Skeletal muscle satellite cell (primary cell): ENCODE results near the gene DENND6A.
"Not testable (repeated sequence)": the region's sequence is repeated elsewhere in the genome, so short reads cannot be mapped to it uniquely, and the experiment has no call there.

ENCODE experiments used
- H3K27me3 ChIP-seq: 2 replicates; pipeline ENCODE4 v1.7.0; 2013; ENCODE audit warnings: low read length; ENCODE audit not compliant: control insufficient read depth, insufficient read depth
- H3K36me3 ChIP-seq: 2 replicates; pipeline ENCODE4 v1.7.0; 2013; ENCODE audit warnings: mild to moderate bottlenecking, control low read depth, low read length; ENCODE audit not compliant: insufficient read depth
- H3K4me1 ChIP-seq: 2 replicates; pipeline ENCODE4 v1.7.0; 2013; ENCODE audit warnings: low read length; ENCODE audit not compliant: control insufficient read depth, insufficient read depth
- H3K4me2 ChIP-seq: 2 replicates; pipeline ENCODE4 v1.7.0; 2013; ENCODE audit warnings: mild to moderate bottlenecking, low read length
- H3K4me3 ChIP-seq: 2 replicates; pipeline ENCODE4 v1.7.0; 2013; ENCODE audit warnings: low read length
- H3K9ac ChIP-seq: 2 replicates; pipeline ENCODE4 v1.7.0; 2013; ENCODE audit warnings: mild to moderate bottlenecking, low read depth, low read length, moderate library complexity
- H3K9me3 ChIP-seq: replicated peaks from 2 replicates; pipeline ENCODE4 v1.7.0; 2013; ENCODE audit warnings: mild to moderate bottlenecking, control low read depth, low read length

Gene DENND6A

DNA sequence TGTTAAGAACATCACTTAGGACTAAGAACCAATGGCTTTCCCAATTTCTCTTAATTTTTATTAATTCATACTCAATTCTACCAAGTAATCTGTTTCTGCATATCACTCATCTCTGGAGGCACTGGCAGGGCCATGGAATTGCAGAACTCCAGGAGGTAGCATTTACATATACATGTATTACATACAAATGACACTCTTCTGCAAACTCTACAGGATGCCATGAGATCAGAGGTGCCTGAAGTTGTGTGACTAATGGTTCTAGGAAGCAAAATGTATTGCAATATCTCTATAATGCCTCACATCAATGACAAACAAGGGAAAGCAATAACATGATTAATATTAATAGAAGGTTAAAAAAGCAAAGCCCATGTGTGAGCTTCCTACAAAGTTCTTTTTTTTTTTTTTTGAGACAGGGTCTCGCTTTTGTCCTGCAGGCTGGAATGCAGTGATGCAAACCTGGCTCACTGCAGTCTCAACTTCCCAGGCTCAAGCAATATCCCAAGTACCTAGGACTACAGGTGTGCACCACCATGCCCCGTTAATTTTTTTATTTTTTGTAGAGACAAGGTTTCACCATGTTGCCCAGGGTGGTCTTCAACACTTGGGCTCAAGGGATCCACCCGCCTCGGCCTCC, 33.0 kb downstream of the DENND6A start:
- Histone ChIP-seq H3K36me3 (peaks cover 46% of the 10 kb centered on the region), H3K4me3 (no peak overlapping the region), H3K27me3 (no peaks in the 10 kb centered on the region)

DNA sequence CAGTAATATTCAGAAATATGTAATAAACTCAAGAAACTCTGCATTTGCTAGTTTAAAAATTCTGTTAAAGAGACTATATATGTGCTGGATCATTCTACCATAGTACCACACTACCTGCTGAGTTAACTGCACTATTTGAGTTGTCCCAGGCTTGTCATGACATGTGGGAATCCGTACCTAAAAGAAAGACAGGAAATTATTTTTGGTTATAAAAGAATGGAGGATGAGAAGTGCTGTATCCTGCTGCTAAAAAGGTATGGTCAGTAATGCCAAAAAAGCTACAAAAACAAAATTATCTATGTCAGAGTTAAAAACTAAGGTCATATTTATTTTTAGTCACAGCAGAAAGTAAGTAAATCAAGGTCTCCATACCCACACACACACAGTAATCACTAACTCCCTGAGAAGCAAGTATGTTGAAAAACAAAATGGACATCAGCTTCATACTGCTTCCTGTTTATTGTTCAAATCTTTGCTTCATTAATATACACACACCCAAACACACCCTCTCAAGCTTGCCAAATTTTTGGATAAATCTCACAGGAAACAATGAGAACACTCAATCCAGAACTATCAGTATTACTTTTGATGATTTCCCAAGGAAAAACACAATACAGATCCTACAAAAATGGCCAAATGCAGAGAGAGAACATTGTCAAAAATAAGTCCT, 33.7 kb downstream of the DENND6A start:
- H3K27me3 ChIP-seq = no peaks in the 10 kb centered on the region
- H3K36me3 ChIP-seq = peaks cover 48% of the 10 kb centered on the region
- H3K4me2 ChIP-seq = no peak overlapping the region
- no peak overlapping the region for H3K9ac ChIP-seq
- H3K4me1 ChIP-seq = peaks cover 4% of the 10 kb centered on the region
- H3K9me3 ChIP-seq = no peaks in the 10 kb centered on the region
- H3K4me3 ChIP-seq = no peak overlapping the region

More for the DNA sequence above, 33.0 kb downstream of the DENND6A start:
- Histone ChIP-seq H3K9me3 (no peaks in the 10 kb centered on the region), H3K9ac (no peak overlapping the region), H3K4me1 (peaks cover 4% of the 10 kb centered on the region), H3K4me2 (no peak overlapping the region)

DNA sequence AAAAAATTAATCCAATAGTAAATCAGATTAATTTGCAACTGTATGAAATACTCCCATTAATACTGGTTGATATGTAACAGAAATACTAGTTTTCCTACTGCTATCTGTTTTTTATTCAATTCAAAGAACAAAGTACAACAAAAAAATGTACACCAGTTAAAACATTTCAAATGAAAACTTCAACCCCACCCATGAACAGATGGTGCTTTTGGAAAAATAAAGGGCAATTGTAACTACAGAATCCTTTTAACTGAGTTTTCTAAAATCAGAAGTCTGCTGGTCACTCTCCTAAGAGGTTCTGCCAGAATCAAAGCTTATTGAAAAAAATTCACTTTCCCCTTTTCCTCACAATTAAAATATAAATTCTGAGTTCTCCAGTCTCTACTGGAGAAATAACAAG, 34.3 kb downstream of the DENND6A start:
- Histone ChIP-seq H3K9me3 (no peaks in the 10 kb centered on the region), H3K27me3 (no peaks in the 10 kb centered on the region), H3K4me3 (no peak overlapping the region), H3K4me2 (no peak overlapping the region), H3K4me1 (peaks cover 4% of the 10 kb centered on the region), H3K36me3 (peaks cover 43% of the 10 kb centered on the region), H3K9ac (no peak overlapping the region)

DNA sequence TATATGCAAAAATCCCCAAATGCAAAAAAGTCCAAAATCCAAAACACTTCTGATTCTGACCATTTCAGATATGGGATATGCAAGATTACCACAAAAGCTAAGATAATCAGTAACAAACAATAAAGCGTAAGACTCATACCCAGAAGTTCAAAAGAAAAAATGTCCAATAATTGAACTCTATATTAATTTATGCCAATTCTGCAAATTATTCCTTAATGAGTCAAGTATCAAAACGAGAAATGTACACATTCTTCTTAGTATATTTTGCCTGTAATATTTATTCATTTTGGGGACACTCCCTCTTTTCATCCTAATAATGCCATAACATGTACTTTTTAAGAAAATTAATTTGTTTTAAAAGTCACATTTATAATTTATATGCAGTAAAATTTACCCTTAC, 37.1 kb downstream of the DENND6A start:
- Histone ChIP-seq H3K27me3 (no peaks in the 10 kb centered on the region), H3K4me2 (no peak overlapping the region), H3K9me3 (no peaks in the 10 kb centered on the region), H3K9ac (no peak overlapping the region), H3K36me3 (peaks cover 52% of the 10 kb centered on the region), H3K4me3 (no peak overlapping the region), H3K4me1 (no peaks in the 10 kb centered on the region)

DNA sequence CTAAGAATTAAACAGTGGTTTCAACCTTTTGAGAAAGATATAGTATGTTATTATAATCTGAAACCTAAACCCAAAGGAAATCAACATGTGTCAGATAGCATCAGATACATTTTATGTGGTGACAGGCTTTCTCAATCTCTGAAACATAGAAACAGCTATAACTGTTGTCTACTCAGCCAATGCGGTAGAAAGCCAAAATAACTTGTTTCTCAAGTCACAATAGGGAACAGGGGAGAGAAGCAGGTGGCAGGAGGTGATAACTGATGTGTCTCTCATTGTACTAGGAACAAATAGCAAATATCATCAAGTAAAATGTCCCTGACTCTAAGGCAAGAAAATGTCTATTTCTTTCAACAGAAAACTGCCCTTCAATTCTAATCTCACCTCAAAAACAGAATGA, 38.6 kb downstream of the DENND6A start:
- no peaks in the 10 kb centered on the region for H3K4me1 ChIP-seq
- no peaks in the 10 kb centered on the region for H3K9me3 ChIP-seq
- H3K4me3 ChIP-seq = no peak overlapping the region
- H3K4me2 ChIP-seq = no peak overlapping the region
- H3K36me3 ChIP-seq = peaks cover 39% of the 10 kb centered on the region
- no peaks in the 10 kb centered on the region for H3K27me3 ChIP-seq
- H3K9ac ChIP-seq = no peak overlapping the region

DNA sequence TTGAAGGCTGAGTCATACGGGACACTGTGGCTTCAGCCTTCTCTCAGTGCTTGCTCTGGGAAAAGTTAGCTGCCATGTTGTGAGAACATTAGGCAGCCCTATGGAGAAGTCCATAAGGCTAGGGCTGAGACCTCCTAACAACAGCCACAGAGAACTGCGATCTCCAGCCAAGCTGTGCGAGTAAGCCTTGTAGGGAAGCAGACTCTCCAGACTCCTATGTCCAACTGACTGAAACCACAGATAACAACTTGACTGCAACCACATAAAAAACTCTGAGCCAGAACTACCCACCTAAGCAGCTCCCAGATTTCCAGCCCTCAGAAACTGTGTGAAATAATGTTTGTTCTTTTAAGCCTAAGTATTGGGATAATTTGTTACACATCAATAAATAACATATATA, 40.7 kb downstream of the DENND6A start:
- Histone ChIP-seq H3K4me2 (no peak overlapping the region), H3K4me3 (no peak overlapping the region), H3K4me1 (no peaks in the 10 kb centered on the region), H3K36me3 (peaks cover 20% of the 10 kb centered on the region), H3K9me3 (no peaks in the 10 kb centered on the region), H3K27me3 (no peaks in the 10 kb centered on the region), H3K9ac (no peak overlapping the region)

DNA sequence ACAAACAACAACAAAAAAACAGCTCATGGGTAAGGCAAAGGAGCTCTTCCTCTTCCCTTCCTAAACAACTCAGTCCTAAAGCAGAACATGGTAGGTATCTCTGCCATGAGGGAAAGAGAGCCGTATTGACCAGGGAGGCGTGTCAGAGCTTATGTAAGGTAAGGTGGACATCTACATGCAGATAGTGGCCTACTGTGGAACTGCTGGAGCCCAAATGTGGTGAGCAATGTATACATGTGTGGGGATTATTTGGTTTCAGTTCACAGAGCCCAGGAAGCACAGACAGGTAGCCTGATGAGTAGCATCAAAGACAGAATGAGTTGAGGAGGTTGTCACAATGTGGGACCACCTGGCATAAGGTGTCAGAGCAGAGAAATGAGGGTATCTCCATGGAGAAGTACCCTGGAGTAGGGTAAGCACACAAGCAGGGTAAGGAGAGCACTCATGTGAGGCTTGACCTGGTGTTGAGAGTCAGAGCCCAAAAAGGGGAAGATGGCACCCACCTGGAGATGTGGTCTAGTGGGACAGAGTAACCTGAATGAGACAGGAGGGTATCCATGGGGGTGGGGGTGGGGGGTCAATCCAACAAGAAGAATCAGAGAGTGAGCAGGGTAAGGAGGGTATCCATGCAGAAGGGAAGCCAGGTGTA, 45.5 kb downstream of the DENND6A start:
- H3K4me2 ChIP-seq = no peak overlapping the region
- H3K36me3 ChIP-seq = peaks cover 20% of the 10 kb centered on the region
- H3K27me3 ChIP-seq = no peaks in the 10 kb centered on the region
- no peaks in the 10 kb centered on the region for H3K4me1 ChIP-seq
- H3K4me3 ChIP-seq = no peak overlapping the region
- H3K9ac ChIP-seq = no peak overlapping the region
- H3K9me3 ChIP-seq = no peaks in the 10 kb centered on the region

DNA sequence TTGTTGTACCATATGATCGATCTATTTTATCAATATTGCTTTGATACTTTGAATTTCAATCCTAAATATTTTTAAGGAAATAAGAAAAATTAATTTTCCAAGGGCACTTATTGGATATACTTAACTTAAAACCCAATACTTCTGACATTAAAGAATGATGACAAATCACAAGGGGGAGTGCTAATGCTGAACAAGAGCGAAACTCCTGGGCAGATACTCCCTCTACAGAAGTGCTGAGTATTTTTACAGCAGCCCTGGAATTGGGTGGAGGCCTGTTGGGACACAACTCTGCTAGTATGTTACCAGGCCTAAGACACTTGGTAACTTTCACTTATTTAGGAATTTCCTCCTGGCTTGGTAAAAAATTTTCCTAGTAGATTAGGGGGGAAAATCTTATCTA, 46.2 kb downstream of the DENND6A start:
- H3K4me2 ChIP-seq = no peak overlapping the region
- H3K9ac ChIP-seq = no peak overlapping the region
- peaks cover 16% of the 10 kb centered on the region for H3K36me3 ChIP-seq
- H3K9me3 ChIP-seq = no peaks in the 10 kb centered on the region
- no peak overlapping the region for H3K4me3 ChIP-seq
- no peaks in the 10 kb centered on the region for H3K27me3 ChIP-seq
- no peaks in the 10 kb centered on the region for H3K4me1 ChIP-seq

DNA sequence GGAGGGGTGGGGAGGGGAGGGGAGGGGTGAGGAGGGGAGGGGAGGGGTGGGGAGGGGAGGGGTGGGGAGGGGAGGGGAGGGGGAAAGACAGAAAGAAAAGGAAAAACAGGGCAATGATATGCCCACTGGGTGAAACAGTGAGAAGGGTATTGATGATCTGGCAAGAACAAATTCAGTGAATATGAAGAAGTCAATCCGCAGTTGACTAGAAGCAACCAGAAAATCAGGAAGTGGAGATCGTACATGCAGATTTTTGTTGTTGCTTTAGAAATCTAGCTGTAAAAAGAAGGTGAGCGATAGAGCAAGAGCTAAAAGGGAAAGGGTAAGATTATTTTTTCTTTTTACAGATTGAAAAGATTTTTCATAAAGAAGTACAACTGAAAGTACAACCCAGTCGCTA, 48.1 kb downstream of the DENND6A start:
- no peak overlapping the region for H3K4me3 ChIP-seq
- H3K4me1 ChIP-seq = no peaks in the 10 kb centered on the region
- peaks cover 25% of the 10 kb centered on the region for H3K36me3 ChIP-seq
- H3K27me3 ChIP-seq = no peaks in the 10 kb centered on the region
- H3K9ac ChIP-seq = no peak overlapping the region
- H3K4me2 ChIP-seq = no peak overlapping the region
- H3K9me3 ChIP-seq = no peaks in the 10 kb centered on the region

DNA sequence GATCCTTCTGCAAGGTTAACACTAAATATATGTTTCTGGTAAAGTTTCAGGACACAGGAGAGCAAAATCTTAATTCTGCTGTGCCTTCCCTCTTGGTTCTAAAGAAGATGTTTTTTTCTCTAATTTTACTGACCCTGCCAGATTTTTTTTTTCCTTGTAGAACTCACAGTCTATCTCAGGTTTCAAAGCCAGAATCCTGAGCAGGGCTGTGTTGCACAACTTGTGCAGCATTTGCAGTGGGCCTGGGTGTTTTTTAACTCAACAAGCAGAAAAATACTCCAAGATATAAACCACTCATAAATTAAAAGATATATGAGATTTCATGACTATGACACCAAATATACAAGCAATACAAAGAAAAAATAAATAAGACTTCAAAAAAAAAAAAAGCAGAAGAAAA, 55.5 kb downstream of the DENND6A start:
- no peaks in the 10 kb centered on the region for H3K27me3 ChIP-seq
- no peak overlapping the region for H3K4me3 ChIP-seq
- H3K9ac ChIP-seq = no peak overlapping the region
- H3K4me2 ChIP-seq = no peak overlapping the region
- H3K36me3 ChIP-seq = peaks cover 42% of the 10 kb centered on the region
- no peaks in the 10 kb centered on the region for H3K9me3 ChIP-seq
- H3K4me1 ChIP-seq = no peaks in the 10 kb centered on the region

DNA sequence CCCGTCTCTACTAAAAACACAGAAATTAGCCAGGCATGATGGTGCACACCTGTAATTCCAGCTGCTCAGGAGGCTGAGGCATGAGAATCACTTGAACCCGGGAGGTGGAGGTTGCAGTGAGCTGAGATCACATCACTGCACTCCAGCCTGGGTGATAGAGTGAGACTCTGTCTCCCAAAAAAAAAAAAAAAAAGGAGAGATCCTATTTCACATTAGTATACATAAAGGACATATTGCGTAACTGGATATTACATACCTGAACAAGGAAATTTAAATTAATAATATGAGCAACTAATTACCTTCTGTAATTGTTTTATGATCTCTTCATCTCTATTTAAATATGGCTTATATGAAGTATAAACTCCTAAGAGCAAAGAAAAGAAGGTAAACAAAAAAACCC, 58.6 kb downstream of the DENND6A start:
- not testable (repeated sequence) for H3K27me3 ChIP-seq, H3K9me3 ChIP-seq, H3K9ac ChIP-seq, H3K4me1 ChIP-seq, H3K4me2 ChIP-seq, H3K4me3 ChIP-seq
- peaks cover 49% of the 10 kb centered on the region for H3K36me3 ChIP-seq

DNA sequence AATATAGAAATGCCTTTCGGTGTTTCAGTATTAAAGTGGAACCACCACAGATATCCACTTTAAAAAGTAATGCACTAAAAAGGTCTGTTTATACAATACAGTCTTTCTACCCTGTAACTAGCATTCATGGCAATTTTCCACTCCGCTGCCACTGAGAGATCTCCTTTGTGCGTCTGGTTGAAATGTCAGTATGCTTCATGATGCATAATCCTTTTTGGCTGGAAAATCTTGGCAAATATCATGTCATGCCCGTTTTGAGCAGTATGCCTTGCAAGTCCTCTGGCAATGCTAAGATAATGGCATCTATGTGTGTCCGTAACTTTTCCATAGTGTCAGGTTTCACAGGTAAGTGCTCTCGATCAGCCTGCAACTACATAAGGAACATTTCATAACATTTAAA, 64.9 kb downstream of the DENND6A start:
- Histone ChIP-seq H3K4me3 (no peak overlapping the region), H3K27me3 (no peaks in the 10 kb centered on the region), H3K9ac (no peak overlapping the region), H3K36me3 (peaks cover 53% of the 10 kb centered on the region), H3K4me1 (no peaks in the 10 kb centered on the region), H3K9me3 (no peaks in the 10 kb centered on the region), H3K4me2 (no peak overlapping the region)
